SK-N-SH (cell line): ENCODE results near the gene LRRC45.

ENCODE experiments used
- MEF2A ChIP-seq: IDR thresholded peaks from 2 replicates; pipeline ENCODE4 v1.4.0; 2012; ENCODE audit warnings: low read depth, borderline replicate concordance
- SMC3 ChIP-seq: IDR thresholded peaks from 2 replicates; pipeline ENCODE4 v1.6.1; 2012; ENCODE audit warnings: low read depth, low read length, improper control_type of control experiment
- TF ChIP-seq, protein P1 (sequence below): fragments of 200-600 bp; sonication (generic); IDR thresholded peaks from 2 replicates; pipeline ENCODE4 v1.6.1; 2017; ENCODE audit warnings: antibody characterized with exemption, mild to moderate bottlenecking, moderate library complexity
- TF ChIP-seq, protein P2 (sequence below): IDR thresholded peaks from 2 replicates; pipeline ENCODE4 v1.4.0; 2012; ENCODE audit warnings: low read depth

DNA sequence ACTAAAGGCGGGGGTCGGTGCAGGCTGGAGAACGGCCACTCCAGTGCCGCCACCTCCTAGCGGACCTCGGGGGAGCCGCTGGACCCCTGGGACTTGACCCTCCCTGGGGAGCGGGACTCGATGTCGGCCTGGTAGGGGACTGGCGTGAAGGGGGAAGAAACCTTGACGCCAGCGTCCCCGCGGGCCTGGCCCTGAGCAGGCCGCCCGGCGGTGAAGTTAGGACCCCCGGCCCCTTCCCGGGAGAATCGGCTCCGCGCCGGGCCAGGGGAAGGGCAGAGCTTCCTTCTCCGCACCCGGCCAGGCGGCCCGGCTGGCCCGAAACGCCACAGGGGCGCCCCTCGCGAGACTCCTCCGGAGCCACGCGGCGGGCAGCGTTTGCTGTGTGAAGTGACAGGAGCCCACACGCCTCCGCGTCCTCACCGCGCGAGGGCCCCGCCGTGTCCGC lies 42.1 kb downstream of the LRRC45 start:
- no peak for TF ChIP-seq SMC3
- TF ChIP-seq MEF2A, result no peak
- TF ChIP-seq, protein P1, sequence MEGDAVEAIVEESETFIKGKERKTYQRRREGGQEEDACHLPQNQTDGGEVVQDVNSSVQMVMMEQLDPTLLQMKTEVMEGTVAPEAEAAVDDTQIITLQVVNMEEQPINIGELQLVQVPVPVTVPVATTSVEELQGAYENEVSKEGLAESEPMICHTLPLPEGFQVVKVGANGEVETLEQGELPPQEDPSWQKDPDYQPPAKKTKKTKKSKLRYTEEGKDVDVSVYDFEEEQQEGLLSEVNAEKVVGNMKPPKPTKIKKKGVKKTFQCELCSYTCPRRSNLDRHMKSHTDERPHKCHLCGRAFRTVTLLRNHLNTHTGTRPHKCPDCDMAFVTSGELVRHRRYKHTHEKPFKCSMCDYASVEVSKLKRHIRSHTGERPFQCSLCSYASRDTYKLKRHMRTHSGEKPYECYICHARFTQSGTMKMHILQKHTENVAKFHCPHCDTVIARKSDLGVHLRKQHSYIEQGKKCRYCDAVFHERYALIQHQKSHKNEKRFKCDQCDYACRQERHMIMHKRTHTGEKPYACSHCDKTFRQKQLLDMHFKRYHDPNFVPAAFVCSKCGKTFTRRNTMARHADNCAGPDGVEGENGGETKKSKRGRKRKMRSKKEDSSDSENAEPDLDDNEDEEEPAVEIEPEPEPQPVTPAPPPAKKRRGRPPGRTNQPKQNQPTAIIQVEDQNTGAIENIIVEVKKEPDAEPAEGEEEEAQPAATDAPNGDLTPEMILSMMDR, result no peak
- TF ChIP-seq, protein P2, sequence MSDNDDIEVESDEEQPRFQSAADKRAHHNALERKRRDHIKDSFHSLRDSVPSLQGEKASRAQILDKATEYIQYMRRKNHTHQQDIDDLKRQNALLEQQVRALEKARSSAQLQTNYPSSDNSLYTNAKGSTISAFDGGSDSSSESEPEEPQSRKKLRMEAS, result peak; percentile 38; the same call in 1 of the 2 replicates
